Measurements from ENCODE around the gene IGSF6.
"Not testable (repeated sequence)": the region's sequence is repeated elsewhere in the genome, so short reads cannot be mapped to it uniquely, and the experiment has no call there.

IGSF6 gene

GRCh38 chr16:21628121-21628726, 24.2 kb downstream of the IGSF6 start:
- DNase-seq: no peak

DNA sequence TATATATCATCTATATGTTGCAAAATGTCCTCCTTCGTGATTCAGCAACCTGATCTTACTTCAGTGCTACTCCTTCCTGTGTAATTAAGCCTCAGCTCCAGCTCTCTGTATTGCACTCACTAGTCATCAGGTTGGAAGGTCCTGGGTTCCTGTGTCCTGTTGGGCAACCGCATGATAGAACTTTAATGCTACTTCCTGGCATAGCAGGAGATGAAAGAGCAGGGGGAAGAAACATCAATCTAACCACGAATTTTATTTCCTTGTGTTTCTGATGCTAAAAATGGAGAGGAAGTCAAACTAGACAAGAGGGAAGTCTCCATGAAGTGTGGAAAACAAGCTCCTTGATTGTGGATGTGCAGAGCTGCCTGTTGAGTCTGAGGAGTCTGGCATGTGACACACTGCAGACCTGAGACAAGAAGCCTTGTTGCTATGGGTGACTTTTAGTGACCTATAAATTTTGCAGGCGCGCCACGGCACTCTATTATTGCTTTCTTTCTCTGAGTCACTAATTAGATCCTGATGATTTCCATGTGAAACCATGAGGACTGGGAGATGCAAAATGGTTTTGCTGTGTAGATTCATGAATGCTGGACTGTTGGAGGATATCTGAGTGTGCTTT, 25.6 kb downstream of the IGSF6 start:
- DNase-seq: no peak

- no peak for DNase-seq
These were observed 27.4 kb downstream of the IGSF6 start for GRCh38 chr16:21625026-21625425.

DNA sequence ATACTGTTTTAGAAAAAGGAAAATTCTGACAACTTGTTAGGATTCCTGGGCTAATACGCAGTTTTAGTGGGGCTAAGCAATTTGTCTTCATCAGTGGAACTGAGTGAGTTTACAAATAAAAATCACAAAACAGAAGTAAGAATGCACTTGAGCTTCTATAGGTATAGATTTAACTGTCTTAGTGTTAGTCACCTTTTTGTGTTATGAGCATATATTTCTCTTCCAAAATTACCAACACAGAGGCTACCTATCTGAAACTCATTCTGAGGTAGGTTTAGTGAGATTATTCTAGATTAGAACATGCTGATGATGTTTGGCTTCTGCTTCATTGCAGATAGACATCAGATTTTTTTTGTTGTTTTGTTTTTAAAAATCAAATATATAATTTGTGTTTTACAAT, 29.9 kb downstream of the IGSF6 start:
- no peak for DNase-seq

- no peak for DNase-seq
These were observed 31.8 kb downstream of the IGSF6 start for GRCh38 chr16:21620592-21620991.

GRCh38 chr16:21619765-21620425, 32.5 kb downstream of the IGSF6 start:
- DNase-seq: no peak

DNA sequence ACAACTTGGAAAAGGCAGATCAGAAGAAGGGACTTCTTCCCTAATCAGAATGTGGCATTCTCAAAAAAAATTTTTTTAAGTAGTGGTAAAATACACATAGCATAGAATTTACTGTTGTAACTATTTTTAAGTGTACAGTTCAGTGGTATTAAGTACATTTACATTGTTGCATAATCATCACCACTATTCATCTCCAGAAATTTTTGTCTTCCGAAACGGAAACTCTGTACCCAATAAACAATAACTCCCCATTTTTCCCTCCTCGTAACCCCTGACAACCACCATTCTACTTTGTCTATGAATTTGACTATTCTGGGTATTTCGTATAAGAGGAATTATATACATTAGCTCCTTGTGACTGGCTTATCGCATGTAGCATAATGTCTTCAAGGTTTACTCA, 34.1 kb downstream of the IGSF6 start:
- DNase-seq: no peak

DNA sequence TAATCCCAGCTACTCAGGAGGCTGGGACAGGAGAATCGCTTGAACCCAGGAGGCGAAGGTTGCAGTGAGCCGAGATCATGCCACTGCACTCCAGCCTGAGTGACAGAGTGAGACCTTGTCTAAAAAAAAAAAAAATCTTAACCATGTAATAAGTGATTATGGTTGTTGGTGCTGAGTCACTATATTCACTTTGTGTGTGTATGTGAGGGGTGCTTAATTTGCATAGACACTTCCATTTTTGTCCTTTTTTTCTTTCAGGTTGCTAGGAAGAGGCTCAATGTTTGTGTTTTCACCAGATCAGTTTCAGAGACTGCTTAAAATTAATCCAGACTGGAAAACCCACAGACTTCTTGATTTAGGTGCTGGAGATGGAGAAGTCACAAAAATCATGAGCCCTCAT, 34.8 kb downstream of the IGSF6 start:
- no peak for DNase-seq

DNA sequence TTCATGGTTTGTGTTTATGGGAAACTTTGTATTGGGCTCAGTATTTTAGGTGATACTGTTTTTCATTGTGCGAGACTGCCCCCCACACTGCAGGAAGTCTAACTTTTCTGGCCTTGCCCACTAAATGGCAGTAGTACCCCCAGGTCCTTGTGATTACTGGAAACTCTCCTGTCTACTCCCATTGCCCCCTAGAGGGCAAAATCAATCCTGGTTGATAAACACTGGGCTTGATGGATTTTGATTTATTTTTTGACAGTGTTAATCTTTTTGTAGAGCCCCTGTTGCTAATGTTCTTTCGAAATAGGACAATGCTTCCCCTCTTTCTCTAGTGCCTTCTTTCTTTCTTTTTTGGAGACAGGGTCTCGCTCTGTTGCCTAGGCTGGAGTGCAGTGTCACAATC, 37.5 kb downstream of the IGSF6 start:
- no peak for DNase-seq

GRCh38 chr16:21613781-21614180, 38.6 kb downstream of the IGSF6 start:
- no peak for DNase-seq

DNA sequence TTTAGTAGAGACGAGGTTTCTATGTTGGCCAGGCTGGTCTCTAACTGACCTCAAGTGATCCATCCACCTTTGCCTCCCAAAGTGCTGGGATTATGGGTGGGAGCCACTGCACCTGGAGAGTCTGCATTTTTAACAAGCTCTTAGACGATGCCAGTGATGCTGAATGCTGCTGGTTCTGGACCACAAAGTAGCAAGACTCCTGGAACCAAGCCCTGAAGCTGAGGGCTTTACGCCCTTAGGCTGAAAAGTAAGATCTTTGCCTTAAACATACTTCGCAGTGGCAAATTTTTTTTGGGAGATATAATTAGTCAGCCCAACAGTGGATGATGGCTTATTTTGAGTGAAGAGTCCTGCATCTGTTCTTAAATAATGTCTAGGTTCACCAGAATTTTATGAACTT, 39.0 kb downstream of the IGSF6 start:
- DNase-seq: no peak

- DNase-seq: no peak
These were observed 40.6 kb downstream of the IGSF6 start for GRCh38 chr16:21611556-21612384.

- no peak for DNase-seq
These were observed 41.2 kb downstream of the IGSF6 start for GRCh38 chr16:21611198-21611555.

- DNase-seq: no peak
These were observed 41.6 kb downstream of the IGSF6 start for GRCh38 chr16:21610766-21611165.

DNA sequence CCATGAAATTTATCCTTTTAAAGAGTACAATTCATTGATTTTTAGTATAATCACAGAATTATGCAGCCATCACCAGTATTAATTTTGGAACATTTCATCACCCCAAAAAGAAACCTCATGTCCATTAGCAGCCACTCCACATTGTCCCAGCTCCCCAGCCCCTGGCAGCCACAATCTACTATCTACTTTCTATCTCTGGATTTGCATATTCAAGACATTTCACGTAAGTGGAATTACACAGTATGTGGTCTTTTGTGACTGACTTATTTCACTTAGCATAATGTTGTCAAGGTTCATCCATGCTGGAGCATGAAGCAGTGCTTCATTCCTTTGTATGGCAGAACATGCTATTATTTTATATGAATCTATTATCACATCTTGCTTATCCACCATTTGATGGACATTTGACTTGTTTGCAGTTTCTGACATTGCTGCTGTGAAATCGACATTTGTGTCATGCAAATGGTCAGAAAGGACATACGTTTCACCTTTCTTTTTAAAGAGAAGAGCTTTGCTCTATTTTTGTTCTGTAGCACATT, 42.3 kb downstream of the IGSF6 start:
- no peak for DNase-seq

GRCh38 chr16:21608639-21609328, 43.6 kb downstream of the IGSF6 start:
- DNase-seq: no peak

- DNase-seq: not testable (repeated sequence)
These were observed 46.6 kb downstream of the IGSF6 start for GRCh38 chr16:21605848-21606247.

DNA sequence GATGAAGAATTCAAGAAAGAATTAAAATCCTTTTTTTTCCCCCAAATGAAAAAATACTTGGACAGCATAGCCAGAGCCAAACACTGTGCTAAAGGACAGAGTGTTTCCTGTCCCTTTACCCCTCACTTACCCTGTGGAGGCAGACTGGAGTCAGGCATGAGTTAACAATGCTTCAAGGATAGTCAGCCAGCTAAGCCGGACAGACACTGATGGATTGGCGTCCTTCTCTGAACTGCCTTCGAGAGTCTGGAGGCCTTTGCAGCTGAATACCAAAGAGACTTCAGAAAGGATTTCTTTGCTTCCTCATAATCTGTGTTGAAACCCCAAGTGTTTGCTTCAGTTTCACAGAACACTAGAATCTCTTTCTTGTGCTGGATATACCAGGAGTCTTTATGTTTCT, 48.5 kb downstream of the IGSF6 start:
- DNase-seq: no peak

DNA sequence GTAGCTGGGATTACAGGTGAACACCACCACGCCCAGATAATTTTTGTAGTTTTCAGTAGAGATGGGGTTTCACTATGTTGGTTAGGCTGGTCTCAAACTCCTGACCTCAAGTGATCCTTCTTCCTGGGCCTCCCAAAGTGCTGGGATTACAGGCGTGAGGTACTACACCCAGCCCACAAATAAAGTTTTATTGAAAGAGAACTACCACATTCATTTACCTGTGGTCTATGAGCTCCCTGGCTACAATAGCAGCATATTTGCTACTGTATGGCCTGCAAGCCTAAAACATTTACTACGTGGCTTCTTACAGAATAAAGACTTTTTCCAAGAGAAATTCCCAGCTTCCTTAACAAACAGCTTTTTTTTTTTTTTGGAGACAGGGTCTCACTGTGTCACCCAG, 49.6 kb downstream of the IGSF6 start:
- no peak for DNase-seq

GRCh38 chr16:21600031-21600773, 52.2 kb downstream of the IGSF6 start:
- DNase-seq: no peak

GRCh38 chr16:21599122-21600030, 53.0 kb downstream of the IGSF6 start, which contains the start of gene METTL9:
Gene METTL9, plus strand, starts transcription at chr16:21599577. Its CDS starts 157 bp downstream, at chr16:21599734.
- peak; percentile 92 for DNase-seq
